DND-41 (cell line): ENCODE results near the gene FCGR1A.
"Not testable (repeated sequence)": the region's sequence is repeated elsewhere in the genome, so short reads cannot be mapped to it uniquely, and the experiment has no call there.

ENCODE experiments used
- EZH2 ChIP-seq: IDR thresholded peaks from 3 replicates; pipeline ENCODE4 v1.6.1; 2012; ENCODE audit warnings: borderline replicate concordance, low read depth, mild to moderate bottlenecking, moderate library complexity, low read length, inconsistent platforms; ENCODE audit not compliant: severe bottlenecking
- TF ChIP-seq, protein P1 (sequence below): IDR thresholded peaks from 2 replicates; pipeline ENCODE4 v1.5.1; 2012; ENCODE audit warnings: borderline replicate concordance, low read length, moderate library complexity, mild to moderate bottlenecking; ENCODE audit not compliant: poor library complexity, severe bottlenecking; ENCODE audit errors: extremely low read depth

DNA sequence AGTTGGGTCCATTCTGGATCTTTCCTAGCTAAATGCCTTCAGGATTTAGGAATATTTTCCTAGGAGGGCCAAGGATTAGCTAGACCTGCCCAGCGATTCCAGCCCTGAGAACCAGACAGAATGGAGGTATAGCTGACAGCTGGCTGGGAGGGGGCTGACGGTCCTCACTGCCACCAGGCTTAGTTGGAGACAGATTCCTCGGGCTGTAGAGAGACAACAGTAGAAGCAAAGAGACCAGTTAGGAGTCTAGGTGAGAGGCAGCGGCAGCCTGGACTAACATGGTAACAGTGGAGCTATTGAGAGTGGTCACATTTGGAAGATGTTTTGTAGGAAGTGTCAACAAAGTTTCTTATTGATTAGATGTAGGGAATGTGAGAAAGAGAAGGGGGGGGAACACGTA is 11.4 kb downstream of the FCGR1A start:
- TF ChIP-seq, protein P1, sequence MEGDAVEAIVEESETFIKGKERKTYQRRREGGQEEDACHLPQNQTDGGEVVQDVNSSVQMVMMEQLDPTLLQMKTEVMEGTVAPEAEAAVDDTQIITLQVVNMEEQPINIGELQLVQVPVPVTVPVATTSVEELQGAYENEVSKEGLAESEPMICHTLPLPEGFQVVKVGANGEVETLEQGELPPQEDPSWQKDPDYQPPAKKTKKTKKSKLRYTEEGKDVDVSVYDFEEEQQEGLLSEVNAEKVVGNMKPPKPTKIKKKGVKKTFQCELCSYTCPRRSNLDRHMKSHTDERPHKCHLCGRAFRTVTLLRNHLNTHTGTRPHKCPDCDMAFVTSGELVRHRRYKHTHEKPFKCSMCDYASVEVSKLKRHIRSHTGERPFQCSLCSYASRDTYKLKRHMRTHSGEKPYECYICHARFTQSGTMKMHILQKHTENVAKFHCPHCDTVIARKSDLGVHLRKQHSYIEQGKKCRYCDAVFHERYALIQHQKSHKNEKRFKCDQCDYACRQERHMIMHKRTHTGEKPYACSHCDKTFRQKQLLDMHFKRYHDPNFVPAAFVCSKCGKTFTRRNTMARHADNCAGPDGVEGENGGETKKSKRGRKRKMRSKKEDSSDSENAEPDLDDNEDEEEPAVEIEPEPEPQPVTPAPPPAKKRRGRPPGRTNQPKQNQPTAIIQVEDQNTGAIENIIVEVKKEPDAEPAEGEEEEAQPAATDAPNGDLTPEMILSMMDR: not testable (repeated sequence)
- not testable (repeated sequence) for TF ChIP-seq EZH2
